GM23338 (cell line): ENCODE data around the gene PREB.

ENCODE experiments used
- CREB1 ChIP-seq: fragments of 250-450 bp; sonication (Bioruptor Pico); IDR thresholded peaks from 2 replicates; pipeline ENCODE4 v1.5.0; 2020; ENCODE audit warnings: low read depth, mild to moderate bottlenecking, moderate library complexity
- CTCF ChIP-seq, 2 experiments: fragments of 200-600 bp in 1 of 2; sonication (generic) in 1 of 2; conservative IDR thresholded peaks; 2 replicates each; pipeline versions ENCODE4 v1.5.1 to v1.6.1; 2016 to 2017; ENCODE audit warnings: antibody characterized with exemption in 2 of 2, low read depth in 2 of 2, mild to moderate bottlenecking in 2 of 2, moderate library complexity in 1 of 2
- EZH2 ChIP-seq: fragments of 200-600 bp; sonication (generic); IDR thresholded peaks from one replicate; pipeline ENCODE4 v1.8.0; 2017; ENCODE audit warnings: antibody characterized with exemption, mild to moderate bottlenecking, low read depth; ENCODE audit not compliant: unreplicated experiment
- EZH2phosphoT487 ChIP-seq: fragments of 200-600 bp; sonication (generic); IDR thresholded peaks from one replicate; pipeline ENCODE4 v1.8.1; 2018; ENCODE audit warnings: antibody characterized with exemption; ENCODE audit not compliant: unreplicated experiment

GRCh38 chr2:27134781-27135477 is 493 bp upstream of the PREB start:
- TF ChIP-seq CTCF (conservative IDR thresholded peaks at IDR 0.05; ENCODE audit: low read depth in 2 of 2) (no peak), EZH2 (no peak), EZH2phosphoT487 (no peak), CREB1 (no peak)
